ENCODE measurements around the gene LPIN1. TPM values are rescaled to one million over a fixed set of nuclear protein-coding genes. Genes with fewer than 3 reads are reported as not detected.

The LPIN1 gene
- total RNA-seq, 2 donors from 2014 or later: 59.0 to 69.2 TPM

DNA sequence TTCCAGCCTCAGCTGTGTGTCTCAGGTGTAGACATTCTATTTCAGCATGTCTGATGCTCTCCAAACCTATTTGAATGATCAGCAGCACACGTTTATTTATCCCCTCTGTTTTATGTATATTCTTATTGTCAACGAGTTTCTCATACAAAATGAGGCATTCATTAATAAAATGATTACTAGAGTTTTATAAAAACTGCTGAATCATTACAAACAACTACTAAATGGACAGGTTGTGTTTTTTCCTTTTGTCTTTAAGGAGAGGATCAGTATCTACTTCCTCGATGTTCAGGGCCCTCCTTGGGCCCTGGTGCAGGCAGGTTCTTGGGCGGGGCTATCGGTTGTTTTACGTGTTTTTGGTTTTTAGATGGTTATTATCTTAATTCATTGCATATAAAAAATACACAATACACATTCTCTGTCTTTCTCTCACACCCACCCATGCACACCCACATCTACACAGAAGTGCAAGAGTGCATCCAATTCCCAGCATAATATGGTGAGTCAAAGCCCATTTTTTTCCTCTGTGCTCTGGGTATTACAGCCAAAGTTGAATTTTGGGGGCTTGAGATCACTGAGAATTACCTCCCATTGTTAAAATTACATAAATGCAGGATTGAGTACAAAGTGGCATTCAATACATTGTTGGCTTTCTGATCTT is 24.2 kb downstream of the LPIN1 start:
- ATAC-seq (replicated peaks): no peak
- Mint-ChIP-seq H3K27me3 (no peaks in the 10 kb centered on the region), H3K4me1 (peaks cover 27% of the 10 kb centered on the region), H3K4me3 (no peak overlapping the region), H3K36me3 (ENCODE audit: low read depth) (peaks cover 100% of the 10 kb centered on the region), H3K27ac (peak overlapping the region; percentile 89), H3K9me3 (no peaks in the 10 kb centered on the region)

DNA sequence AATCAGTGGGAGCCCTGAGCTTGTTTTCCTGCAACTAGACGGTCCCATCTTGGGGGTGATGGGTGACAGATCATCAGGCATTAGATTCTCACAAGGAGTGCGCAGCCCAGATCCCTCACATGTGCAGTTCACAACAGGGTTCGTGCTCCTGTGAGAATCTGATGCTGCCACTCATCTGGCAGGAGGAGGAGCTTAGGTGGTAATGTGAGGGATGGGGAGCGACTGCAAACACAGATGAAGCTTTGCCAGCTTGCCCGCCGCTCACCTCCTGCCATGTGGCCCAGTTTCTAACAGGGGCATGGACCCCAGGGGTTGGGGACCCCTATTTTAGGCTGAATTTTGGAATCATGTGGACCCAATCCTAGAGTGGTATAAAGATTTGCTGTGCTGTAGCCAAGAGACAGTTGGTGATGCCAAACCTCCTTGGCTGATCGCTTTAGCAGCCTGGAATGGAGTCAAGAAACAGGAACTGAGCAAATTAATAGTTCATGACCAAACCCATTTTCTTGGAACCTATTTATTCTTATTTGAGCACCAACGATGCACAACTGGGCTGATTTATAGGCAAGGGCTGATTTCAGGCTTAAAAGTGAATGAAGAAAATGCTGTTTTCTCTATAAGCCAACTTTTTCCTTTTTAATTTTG is 25.7 kb downstream of the LPIN1 start:
- ATAC-seq (replicated peaks): no peak
- Mint-ChIP-seq H3K4me3 (no peak overlapping the region), H3K27me3 (no peaks in the 10 kb centered on the region), H3K36me3 (ENCODE audit: low read depth) (peaks cover 100% of the 10 kb centered on the region), H3K27ac (no peak overlapping the region), H3K4me1 (peaks cover 25% of the 10 kb centered on the region), H3K9me3 (no peaks in the 10 kb centered on the region)

- Mint-ChIP-seq H3K9me3 (no peaks in the 10 kb centered on the region), H3K27me3 (no peaks in the 10 kb centered on the region), H3K27ac (peak overlapping the region; percentile 67), H3K4me3 (no peak overlapping the region), H3K4me1 (peaks cover 32% of the 10 kb centered on the region), H3K36me3 (ENCODE audit: low read depth) (peaks cover 100% of the 10 kb centered on the region)
- ATAC-seq (replicated peaks): no peak
Measured at GRCh38 chr2:11773111-11773510, 26.7 kb downstream of the LPIN1 start.

DNA sequence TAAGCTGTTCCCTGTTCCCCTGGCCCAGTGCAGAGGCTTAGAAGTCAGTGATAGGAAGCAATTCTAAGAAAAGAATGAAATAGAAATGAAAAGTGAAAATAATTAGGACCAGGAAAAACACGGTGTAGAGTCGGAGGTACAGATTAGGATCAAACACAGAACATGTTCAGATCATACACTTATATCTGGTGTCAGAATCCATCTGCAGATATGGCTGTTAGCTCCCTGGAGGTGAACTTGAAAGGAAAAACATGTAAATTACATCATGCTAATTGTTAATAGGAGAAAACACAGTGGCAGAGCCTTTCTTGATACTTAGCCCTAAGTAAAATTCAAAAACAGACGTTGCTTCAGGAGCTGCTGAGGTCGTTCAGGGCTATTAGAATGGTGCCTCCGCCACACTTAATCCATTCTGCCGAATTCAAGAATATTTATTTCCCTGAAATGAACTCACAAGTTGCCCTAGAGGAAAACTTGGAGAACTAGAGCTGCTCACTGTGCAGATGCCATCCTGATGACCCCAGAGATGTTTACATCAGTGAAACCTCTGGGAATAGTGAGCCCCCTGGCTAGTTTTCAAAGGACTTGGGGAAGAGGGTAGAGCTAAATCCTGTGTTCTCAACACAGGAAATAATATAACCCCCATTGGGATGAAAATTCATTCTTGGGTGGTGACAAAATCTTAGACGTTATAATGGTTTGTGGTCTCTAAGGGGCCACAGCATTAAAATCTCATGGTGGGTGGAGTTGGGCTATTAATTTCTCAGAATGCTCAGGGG is 27.5 kb downstream of the LPIN1 start:
- no peaks in the 10 kb centered on the region for H3K9me3 Mint-ChIP-seq

GRCh38 chr2:11774600-11774999 is 28.2 kb downstream of the LPIN1 start:
- peaks cover 40% of the 10 kb centered on the region for H3K4me1 Mint-ChIP-seq
- H3K4me3 Mint-ChIP-seq: peak overlapping the region; percentile 69
- peak overlapping the region; percentile 67 for H3K27ac Mint-ChIP-seq
- H3K27me3 Mint-ChIP-seq: no peaks in the 10 kb centered on the region
- H3K9me3 Mint-ChIP-seq: no peaks in the 10 kb centered on the region
- H3K36me3 Mint-ChIP-seq (ENCODE audit: low read depth): peaks cover 99% of the 10 kb centered on the region
- ATAC-seq (replicated peaks): no peak

More for the DNA sequence above, 27.5 kb downstream of the LPIN1 start:
- Mint-ChIP-seq H3K36me3 (ENCODE audit: low read depth) (peaks cover 100% of the 10 kb centered on the region), H3K27me3 (no peaks in the 10 kb centered on the region), H3K27ac (peak overlapping the region; percentile 67), H3K4me3 (peak overlapping the region; percentile 69), H3K4me1 (peaks cover 40% of the 10 kb centered on the region)
- ATAC-seq (replicated peaks): no peak

GRCh38 chr2:11775384-11775783 is 29.0 kb downstream of the LPIN1 start:
- peak; percentile 80 for ATAC-seq (replicated peaks)

DNA sequence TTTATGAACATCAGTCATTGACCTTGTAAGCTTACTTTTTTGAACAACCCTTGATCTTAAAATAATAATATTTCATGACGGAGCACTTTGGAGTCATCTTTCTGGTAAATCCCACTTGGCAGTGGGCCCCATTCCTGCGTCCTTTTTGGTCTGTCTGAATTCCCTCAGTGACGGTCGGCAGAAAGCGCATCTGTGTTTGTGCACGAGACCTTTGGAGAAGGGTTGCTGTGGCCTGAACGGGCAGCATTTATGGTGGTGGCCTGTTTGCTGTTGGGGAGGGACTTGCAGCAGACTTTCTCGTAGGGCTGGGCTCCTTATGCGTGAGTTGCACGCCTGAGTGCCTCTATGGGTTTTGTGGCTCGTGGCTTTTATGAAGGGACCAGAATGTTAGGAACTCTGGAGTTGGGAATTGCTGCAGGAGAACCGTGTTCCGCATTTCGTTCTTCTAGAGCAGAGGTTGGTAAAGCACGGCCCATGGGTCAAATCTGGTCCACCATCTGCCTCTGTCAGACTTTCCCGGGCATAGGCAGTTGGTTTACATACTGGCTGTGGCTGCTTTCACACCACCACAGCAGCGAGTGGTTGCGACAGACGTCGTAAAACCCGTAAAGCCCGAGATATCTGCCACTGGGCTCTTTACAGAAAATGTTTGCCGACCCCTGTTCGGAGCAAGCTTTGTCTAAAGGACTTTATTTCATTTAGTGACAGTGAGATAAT is 30.8 kb downstream of the LPIN1 start:
- Mint-ChIP-seq H3K27ac (peak overlapping the region; percentile 85), H3K4me3 (peak overlapping the region; percentile 84), H3K4me1 (peaks cover 40% of the 10 kb centered on the region), H3K36me3 (ENCODE audit: low read depth) (peaks cover 99% of the 10 kb centered on the region), H3K9me3 (no peaks in the 10 kb centered on the region), H3K27me3 (no peaks in the 10 kb centered on the region)
- no peak for ATAC-seq (replicated peaks)

More at GRCh38 chr2:11775384-11775783, 29.0 kb downstream of the LPIN1 start:
- H3K36me3 Mint-ChIP-seq (ENCODE audit: low read depth): peaks cover 99% of the 10 kb centered on the region
- H3K27ac Mint-ChIP-seq: peak overlapping the region; percentile 35
- no peaks in the 10 kb centered on the region for H3K27me3 Mint-ChIP-seq
- peak overlapping the region; percentile 69 for H3K4me3 Mint-ChIP-seq
- no peaks in the 10 kb centered on the region for H3K9me3 Mint-ChIP-seq
- H3K4me1 Mint-ChIP-seq: peaks cover 40% of the 10 kb centered on the region

GRCh38 chr2:11777886-11778415 is 31.5 kb downstream of the LPIN1 start:
- Mint-ChIP-seq H3K27ac (peak overlapping the region; percentile 85), H3K4me3 (peak overlapping the region; percentile 84), H3K9me3 (no peaks in the 10 kb centered on the region), H3K4me1 (peaks cover 40% of the 10 kb centered on the region), H3K27me3 (no peaks in the 10 kb centered on the region), H3K36me3 (ENCODE audit: low read depth) (peaks cover 99% of the 10 kb centered on the region)
- ATAC-seq (replicated peaks): no peak

DNA sequence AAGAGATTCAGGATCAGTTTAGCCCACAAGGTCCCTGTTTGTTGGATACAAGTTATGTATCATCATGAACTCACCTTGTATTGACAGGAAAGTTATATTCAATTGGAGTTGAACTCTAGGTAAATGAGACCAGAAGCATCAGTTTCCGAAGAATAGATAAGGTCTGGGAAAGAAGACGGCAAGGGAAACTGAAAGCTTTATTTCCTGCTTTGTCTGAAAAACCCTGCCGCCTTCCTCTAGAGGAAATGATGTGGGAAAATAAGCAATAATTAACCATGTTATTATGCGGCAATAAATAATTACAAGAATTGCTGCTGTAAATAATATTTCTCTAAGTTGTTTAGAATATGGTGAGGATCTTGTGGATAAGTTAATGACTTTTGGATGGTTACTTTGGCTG is 32.0 kb downstream of the LPIN1 start:
- peak; percentile 18 for ATAC-seq (replicated peaks)

DNA sequence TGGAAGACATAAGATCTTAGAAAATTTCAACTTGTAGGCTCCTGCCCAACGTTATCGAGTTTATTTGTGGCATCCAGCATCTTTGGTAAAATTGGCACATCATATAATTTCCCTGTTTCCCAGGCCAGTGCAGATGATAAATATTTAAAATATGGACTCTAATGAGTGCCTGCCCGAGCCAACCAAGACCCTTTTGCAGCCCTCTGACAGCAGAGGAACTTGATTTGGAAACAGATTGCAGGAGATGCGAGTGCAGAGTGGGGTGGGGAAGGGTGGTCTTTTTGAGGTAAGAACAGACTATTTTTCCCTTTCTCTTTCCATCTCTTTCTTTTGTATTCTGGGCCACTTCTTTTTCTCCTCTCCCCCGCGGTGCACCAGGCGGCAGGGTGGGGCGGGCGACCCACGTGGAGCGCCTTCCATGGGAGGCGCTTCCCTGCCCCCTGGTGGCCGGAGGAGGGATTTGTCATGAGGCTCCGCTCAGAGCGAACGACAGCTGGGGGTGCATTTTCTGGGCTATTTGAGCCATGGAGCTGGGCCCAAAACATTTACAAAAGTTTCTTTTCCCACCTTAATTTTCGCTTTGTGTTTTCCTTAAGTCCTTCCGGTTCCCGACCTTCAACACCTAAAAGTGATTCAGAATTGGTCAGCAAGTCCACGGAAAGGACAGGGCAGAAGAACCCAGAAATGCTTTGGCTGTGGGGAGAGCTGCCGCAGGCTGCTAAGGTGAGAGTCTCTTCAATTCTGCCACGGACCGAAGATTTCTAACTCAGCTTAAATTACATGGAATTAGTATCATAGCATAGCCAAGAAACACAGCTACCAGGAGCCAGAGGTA is 32.7 kb downstream of the LPIN1 start:
- Mint-ChIP-seq H3K4me1 (peaks cover 32% of the 10 kb centered on the region), H3K4me3 (peak overlapping the region; percentile 84), H3K36me3 (ENCODE audit: low read depth) (peaks cover 99% of the 10 kb centered on the region), H3K9me3 (no peaks in the 10 kb centered on the region), H3K27ac (peak overlapping the region; percentile 85), H3K27me3 (no peaks in the 10 kb centered on the region)
- ATAC-seq (replicated peaks): peak; percentile 84

More for the DNA sequence above, 32.0 kb downstream of the LPIN1 start:
- Mint-ChIP-seq H3K4me1 (peaks cover 39% of the 10 kb centered on the region), H3K27me3 (no peaks in the 10 kb centered on the region), H3K27ac (peak overlapping the region; percentile 85), H3K36me3 (ENCODE audit: low read depth) (peaks cover 99% of the 10 kb centered on the region), H3K9me3 (no peaks in the 10 kb centered on the region), H3K4me3 (peak overlapping the region; percentile 84)

GRCh38 chr2:11781602-11782001 is 35.2 kb downstream of the LPIN1 start:
- ATAC-seq (replicated peaks): no peak
- H3K4me3 Mint-ChIP-seq: no peak overlapping the region
- H3K36me3 Mint-ChIP-seq (ENCODE audit: low read depth): peaks cover 99% of the 10 kb centered on the region
- H3K9me3 Mint-ChIP-seq: no peaks in the 10 kb centered on the region
- H3K4me1 Mint-ChIP-seq: peaks cover 15% of the 10 kb centered on the region
- no peaks in the 10 kb centered on the region for H3K27me3 Mint-ChIP-seq
- H3K27ac Mint-ChIP-seq: no peak overlapping the region

DNA sequence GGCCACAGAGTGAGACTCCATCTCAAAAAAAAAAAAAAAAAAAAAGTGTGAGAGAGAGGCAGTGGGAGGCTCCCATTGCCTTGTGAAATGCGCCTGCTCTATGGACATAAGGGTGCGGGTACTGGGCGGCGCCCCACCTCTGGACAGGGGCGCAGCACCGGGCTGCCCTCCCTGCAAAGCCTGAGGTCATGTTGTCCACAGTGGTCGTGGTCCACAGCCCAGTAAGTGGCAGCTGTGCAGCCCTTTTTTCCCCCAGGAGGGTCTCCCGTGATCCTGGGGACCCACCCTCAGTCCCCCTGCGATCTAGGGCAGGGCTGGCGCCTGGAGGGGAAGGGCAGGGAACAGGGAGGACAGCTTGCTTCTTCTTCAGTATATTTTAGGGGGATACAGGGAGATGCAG is 37.8 kb downstream of the LPIN1 start:
- no peak overlapping the region for H3K27ac Mint-ChIP-seq
- peaks cover 100% of the 10 kb centered on the region for H3K36me3 Mint-ChIP-seq (ENCODE audit: low read depth)
- no peaks in the 10 kb centered on the region for H3K27me3 Mint-ChIP-seq
- no peak overlapping the region for H3K4me3 Mint-ChIP-seq
- H3K4me1 Mint-ChIP-seq: no peaks in the 10 kb centered on the region
- no peak for ATAC-seq (replicated peaks)
- H3K9me3 Mint-ChIP-seq: no peaks in the 10 kb centered on the region
